ENCODE results near the gene GCDH.
"Not testable (repeated sequence)": the region's sequence is repeated elsewhere in the genome, so short reads cannot be mapped to it uniquely, and the experiment has no call there.

The GCDH gene

GRCh38 chr19:12888006-12888603 is 2.9 kb upstream of the GCDH start:
- no peak overlapping the region for H3K27ac ChIP-seq (ENCODE audit: low read length)
- peaks cover 0 to 5% of the 10 kb centered on the region in 2 donors for H3K9me3 ChIP-seq (ENCODE audit: control insufficient read depth in 1 of 2, low read length in 2 of 2)
- no peaks in the 10 kb centered on the region for H3K36me3 ChIP-seq (ENCODE audit: control insufficient read depth in 1 of 2, insufficient read depth in 2 of 2, low read length in 2 of 2)
- peaks cover 6 to 32% of the 10 kb centered on the region in 2 donors for H3K4me1 ChIP-seq (ENCODE audit: control insufficient read depth in 1 of 2, insufficient read depth in 2 of 2, low read length in 2 of 2)
- no peaks in the 10 kb centered on the region for H3K27me3 ChIP-seq (ENCODE audit: low read depth, low read length)
- no peak overlapping the region for H3K4me3 ChIP-seq (ENCODE audit: low read depth in 1 of 2, low read length in 2 of 2)

- H3K27me3 ChIP-seq (ENCODE audit: low read depth, low read length); H3K9me3 ChIP-seq (ENCODE audit: control insufficient read depth in 1 of 2, low read length in 2 of 2); H3K27ac ChIP-seq (ENCODE audit: low read length): not testable (repeated sequence)
- Histone ChIP-seq H3K36me3 (ENCODE audit: control insufficient read depth in 1 of 2, insufficient read depth in 2 of 2, low read length in 2 of 2) (peaks cover 10% of the 10 kb centered on the region in 2 donors), H3K4me3 (ENCODE audit: low read depth in 1 of 2, low read length in 2 of 2) (peak overlapping the region; percentile 74 to 98), H3K4me1 (ENCODE audit: control insufficient read depth in 1 of 2, insufficient read depth in 2 of 2, low read length in 2 of 2) (peaks cover 6 to 25% of the 10 kb centered on the region in 2 donors)
Observed at GRCh38 chr19:12890299-12890786, 617 bp upstream of the GCDH start.

GRCh38 chr19:12891553-12892021 is 627 bp downstream of the GCDH start:
- no peaks in the 10 kb centered on the region for H3K9me3 ChIP-seq (ENCODE audit: control insufficient read depth in 1 of 2, low read length in 2 of 2)
- H3K36me3 ChIP-seq (ENCODE audit: control insufficient read depth in 1 of 2, insufficient read depth in 2 of 2, low read length in 2 of 2): peaks cover 17 to 18% of the 10 kb centered on the region in 2 donors
- H3K4me1 ChIP-seq (ENCODE audit: control insufficient read depth in 1 of 2, insufficient read depth in 2 of 2, low read length in 2 of 2): peaks cover 6 to 17% of the 10 kb centered on the region in 2 donors
- peak overlapping the region; percentile 74 to 98 for H3K4me3 ChIP-seq (ENCODE audit: low read depth in 1 of 2, low read length in 2 of 2)
- no peaks in the 10 kb centered on the region for H3K27me3 ChIP-seq (ENCODE audit: low read depth, low read length)
- no peak overlapping the region for H3K27ac ChIP-seq (ENCODE audit: low read length)

GRCh38 chr19:12893582-12893981 is 2.6 kb downstream of the GCDH start:
- H3K27ac ChIP-seq (ENCODE audit: low read length): no peak overlapping the region
- H3K9me3 ChIP-seq (ENCODE audit: control insufficient read depth in 1 of 2, low read length in 2 of 2): no peaks in the 10 kb centered on the region
- peaks cover 6 to 17% of the 10 kb centered on the region in 2 donors for H3K4me1 ChIP-seq (ENCODE audit: control insufficient read depth in 1 of 2, insufficient read depth in 2 of 2, low read length in 2 of 2)
- peaks cover 17 to 36% of the 10 kb centered on the region in 2 donors for H3K36me3 ChIP-seq (ENCODE audit: control insufficient read depth in 1 of 2, insufficient read depth in 2 of 2, low read length in 2 of 2)
- H3K27me3 ChIP-seq (ENCODE audit: low read depth, low read length): no peaks in the 10 kb centered on the region
- H3K4me3 ChIP-seq (ENCODE audit: low read depth in 1 of 2, low read length in 2 of 2): no peak overlapping the region

GRCh38 chr19:12896460-12896859 is 5.5 kb downstream of the GCDH start:
- Histone ChIP-seq H3K27ac (ENCODE audit: low read length) (no peak overlapping the region), H3K36me3 (ENCODE audit: control insufficient read depth in 1 of 2, insufficient read depth in 2 of 2, low read length in 2 of 2) (peaks cover 17 to 45% of the 10 kb centered on the region in 2 donors), H3K4me3 (ENCODE audit: low read depth in 1 of 2, low read length in 2 of 2) (no peak overlapping the region), H3K9me3 (ENCODE audit: control insufficient read depth in 1 of 2, low read length in 2 of 2) (no peaks in the 10 kb centered on the region), H3K4me1 (ENCODE audit: control insufficient read depth in 1 of 2, insufficient read depth in 2 of 2, low read length in 2 of 2) (peaks cover 6 to 8% of the 10 kb centered on the region in 2 donors), H3K27me3 (ENCODE audit: low read depth, low read length) (no peaks in the 10 kb centered on the region)

- H3K36me3 ChIP-seq (ENCODE audit: control insufficient read depth in 1 of 2, insufficient read depth in 2 of 2, low read length in 2 of 2): peaks cover 7 to 35% of the 10 kb centered on the region in 2 donors
- H3K27me3 ChIP-seq (ENCODE audit: low read depth, low read length): no peaks in the 10 kb centered on the region
- no peak overlapping the region for H3K4me3 ChIP-seq (ENCODE audit: low read depth in 1 of 2, low read length in 2 of 2)
- no peaks in the 10 kb centered on the region for H3K4me1 ChIP-seq (ENCODE audit: control insufficient read depth in 1 of 2, insufficient read depth in 2 of 2, low read length in 2 of 2)
- no peak overlapping the region for H3K27ac ChIP-seq (ENCODE audit: low read length)
- H3K9me3 ChIP-seq (ENCODE audit: control insufficient read depth in 1 of 2, low read length in 2 of 2): no peaks in the 10 kb centered on the region
Observed at GRCh38 chr19:12899891-12900518, 9.0 kb downstream of the GCDH start.

- no peaks in the 10 kb centered on the region for H3K9me3 ChIP-seq (ENCODE audit: control insufficient read depth in 1 of 2, low read length in 2 of 2)
- no peaks in the 10 kb centered on the region for H3K27me3 ChIP-seq (ENCODE audit: low read depth, low read length)
- no peak overlapping the region for H3K4me3 ChIP-seq (ENCODE audit: low read depth in 1 of 2, low read length in 2 of 2)
- peaks cover 0 to 3% of the 10 kb centered on the region in 2 donors for H3K4me1 ChIP-seq (ENCODE audit: control insufficient read depth in 1 of 2, insufficient read depth in 2 of 2, low read length in 2 of 2)
- H3K27ac ChIP-seq (ENCODE audit: low read length): no peak overlapping the region
- H3K36me3 ChIP-seq (ENCODE audit: control insufficient read depth in 1 of 2, insufficient read depth in 2 of 2, low read length in 2 of 2): no peaks in the 10 kb centered on the region
Observed at GRCh38 chr19:12907166-12907565, 16.2 kb downstream of the GCDH start.

GRCh38 chr19:12912571-12912970 is 21.6 kb downstream of the GCDH start:
- Histone ChIP-seq H3K4me1 (ENCODE audit: control insufficient read depth in 1 of 2, insufficient read depth in 2 of 2, low read length in 2 of 2) (peaks cover 7 to 26% of the 10 kb centered on the region in 2 donors), H3K4me3 (ENCODE audit: low read depth in 1 of 2, low read length in 2 of 2) (peak overlapping the region; percentile 30 to 34), H3K27ac (ENCODE audit: low read length) (no peak overlapping the region), H3K36me3 (ENCODE audit: control insufficient read depth in 1 of 2, insufficient read depth in 2 of 2, low read length in 2 of 2) (no peaks in the 10 kb centered on the region), H3K9me3 (ENCODE audit: control insufficient read depth in 1 of 2, low read length in 2 of 2) (no peaks in the 10 kb centered on the region), H3K27me3 (ENCODE audit: low read depth, low read length) (no peaks in the 10 kb centered on the region)

- H3K4me1 ChIP-seq (ENCODE audit: control insufficient read depth in 1 of 2, insufficient read depth in 2 of 2, low read length in 2 of 2): peaks cover 7 to 26% of the 10 kb centered on the region in 2 donors
- peak overlapping the region; percentile 30 to 34 for H3K4me3 ChIP-seq (ENCODE audit: low read depth in 1 of 2, low read length in 2 of 2)
- no peaks in the 10 kb centered on the region for H3K36me3 ChIP-seq (ENCODE audit: control insufficient read depth in 1 of 2, insufficient read depth in 2 of 2, low read length in 2 of 2)
- peak overlapping the region; percentile 65 for H3K27ac ChIP-seq (ENCODE audit: low read length)
- H3K9me3 ChIP-seq (ENCODE audit: control insufficient read depth in 1 of 2, low read length in 2 of 2): no peaks in the 10 kb centered on the region
- H3K27me3 ChIP-seq (ENCODE audit: low read depth, low read length): no peaks in the 10 kb centered on the region
Observed at GRCh38 chr19:12913011-12913561, 22.1 kb downstream of the GCDH start.

- no peaks in the 10 kb centered on the region for H3K27me3 ChIP-seq (ENCODE audit: low read depth, low read length)
- peaks cover 7 to 26% of the 10 kb centered on the region in 2 donors for H3K4me1 ChIP-seq (ENCODE audit: control insufficient read depth in 1 of 2, insufficient read depth in 2 of 2, low read length in 2 of 2)
- H3K36me3 ChIP-seq (ENCODE audit: control insufficient read depth in 1 of 2, insufficient read depth in 2 of 2, low read length in 2 of 2): no peaks in the 10 kb centered on the region
- peak overlapping the region; percentile 65 for H3K27ac ChIP-seq (ENCODE audit: low read length)
- no peak overlapping the region for H3K4me3 ChIP-seq (ENCODE audit: low read depth in 1 of 2, low read length in 2 of 2)
- H3K9me3 ChIP-seq (ENCODE audit: control insufficient read depth in 1 of 2, low read length in 2 of 2): no peaks in the 10 kb centered on the region
Observed at GRCh38 chr19:12913851-12914690, 23.1 kb downstream of the GCDH start.

- not testable (repeated sequence) for H3K9me3 ChIP-seq (ENCODE audit: control insufficient read depth in 1 of 2, low read length in 2 of 2); H3K4me3 ChIP-seq (ENCODE audit: low read depth in 1 of 2, low read length in 2 of 2); H3K36me3 ChIP-seq (ENCODE audit: control insufficient read depth in 1 of 2, insufficient read depth in 2 of 2, low read length in 2 of 2); H3K27me3 ChIP-seq (ENCODE audit: low read depth, low read length); H3K27ac ChIP-seq (ENCODE audit: low read length)
- H3K4me1 ChIP-seq (ENCODE audit: control insufficient read depth in 1 of 2, insufficient read depth in 2 of 2, low read length in 2 of 2): peaks cover 7 to 26% of the 10 kb centered on the region in 2 donors
Observed at GRCh38 chr19:12915860-12916259, 24.9 kb downstream of the GCDH start.
